GM12878 (cell line): ENCODE measurements around the gene IFIT5. TPM values are rescaled to one million over a fixed set of nuclear protein-coding genes. Genes with fewer than 3 reads are reported as not detected.

ENCODE experiments used
- ASH2L ChIP-seq: fragments of 300-600, 200-600 bp; sonication (generic); IDR thresholded peaks from 2 replicates; pipeline ENCODE4 v1.6.1; 2017; ENCODE audit warnings: low read depth, mild to moderate bottlenecking, borderline replicate concordance
- BHLHE40 ChIP-seq, 2 experiments: fragments of 450-650 bp in 1 of 2; IDR thresholded peaks; 2 replicates each; pipeline ENCODE4 v1.6.1; 2011 to 2017; ENCODE audit warnings: low read depth in 2 of 2, borderline replicate concordance in 1 of 2, improper control_type of control experiment in 1 of 2, low read length in 1 of 2, mild to moderate bottlenecking in 1 of 2
- CBX3 ChIP-seq: fragments of 200-600 bp; sonication (generic); IDR thresholded peaks from 2 replicates; pipeline ENCODE4 v1.6.1; 2016; ENCODE audit warnings: low read depth, borderline replicate concordance
- CREM ChIP-seq: IDR thresholded peaks from 2 replicates; pipeline ENCODE4 v1.6.1; 2014; ENCODE audit warnings: antibody characterized with exemption, low read depth
- DPF2 ChIP-seq: fragments of 450-650 bp; IDR thresholded peaks from 2 replicates; pipeline ENCODE4 v1.6.1; 2017; ENCODE audit warnings: mild to moderate bottlenecking
- ELK1 ChIP-seq: IDR thresholded peaks from 2 replicates; pipeline ENCODE4 v1.6.1; 2012; ENCODE audit warnings: low read depth, low read length, improper control_type of control experiment
- ETV6 ChIP-seq, 2 experiments: fragments of 450-650 bp in 1 of 2; IDR thresholded peaks in 1 of 2; conservative IDR thresholded peaks in 1 of 2; 2 replicates each; pipeline ENCODE4 v1.6.1; 2014; ENCODE audit warnings: antibody characterized with exemption in 1 of 2, borderline replicate concordance in 1 of 2, low read depth in 1 of 2, mild to moderate bottlenecking in 1 of 2, moderate library complexity in 1 of 2
- FOXK2 ChIP-seq: fragments of 450-650 bp; IDR thresholded peaks from 2 replicates; pipeline ENCODE4 v1.6.1; 2017; ENCODE audit warnings: mild to moderate bottlenecking, moderate library complexity
- GATAD2B ChIP-seq: fragments of 450-650 bp; conservative IDR thresholded peaks from 2 replicates; pipeline ENCODE4 v1.6.1; 2017; ENCODE audit warnings: low read depth, mild to moderate bottlenecking, moderate library complexity
- IRF5 ChIP-seq: fragments of 450-650 bp; IDR thresholded peaks from 2 replicates; pipeline ENCODE4 v1.6.1; 2017; ENCODE audit warnings: borderline replicate concordance
- NFIC ChIP-seq: IDR thresholded peaks from 2 replicates; pipeline ENCODE4 v1.6.1; 2012; ENCODE audit warnings: low read depth, mild to moderate bottlenecking, inconsistent platforms, low read length, moderate library complexity
- NR2F1 ChIP-seq: fragments of 450-650 bp; conservative IDR thresholded peaks from 2 replicates; pipeline ENCODE4 v1.6.1; 2017; ENCODE audit warnings: mild to moderate bottlenecking
- POU2F2 ChIP-seq: IDR thresholded peaks from 3 replicates; pipeline ENCODE4 v1.6.1; 2011; ENCODE audit warnings: low read depth, mild to moderate bottlenecking, low read length, borderline replicate concordance
- PRDM15 ChIP-seq: fragments of 450-650 bp; formaldehyde crosslinking; IDR thresholded peaks from 2 replicates; pipeline ENCODE4 v1.4.0; 2020; ENCODE audit warnings: mild to moderate bottlenecking, moderate library complexity
- RAD51 ChIP-seq: fragments of 450-650 bp; IDR thresholded peaks from 2 replicates; pipeline ENCODE4 v1.6.1; 2016; ENCODE audit warnings: moderate library complexity, mild to moderate bottlenecking, inconsistent platforms
- RBBP5 ChIP-seq: fragments of 200-600 bp; sonication (generic); conservative IDR thresholded peaks from 2 replicates; pipeline ENCODE4 v1.6.1; 2016
- SIN3A ChIP-seq: IDR thresholded peaks from 2 replicates; pipeline ENCODE4 v1.6.1; 2012; ENCODE audit warnings: low read depth, low read length, improper control_type of control experiment
- SRF ChIP-seq, 2 experiments: IDR thresholded peaks; 2 replicates each; pipeline ENCODE4 v1.6.1; 2011; ENCODE audit warnings: low read depth in 2 of 2, low read length in 2 of 2, mild to moderate bottlenecking in 1 of 2, moderate library complexity in 1 of 2
- TAF1 ChIP-seq: IDR thresholded peaks from 2 replicates; pipeline ENCODE4 v1.6.1; 2011; ENCODE audit warnings: mild to moderate bottlenecking, low read depth, low read length, borderline replicate concordance
- TCF3 ChIP-seq: IDR thresholded peaks from 2 replicates; pipeline ENCODE4 v1.6.1; 2012; ENCODE audit warnings: low read depth, mild to moderate bottlenecking, low read length, borderline replicate concordance; ENCODE audit not compliant: insufficient read depth
- YBX1 ChIP-seq: fragments of 450-650 bp; IDR thresholded peaks from 2 replicates; pipeline ENCODE4 v1.6.1; 2016; ENCODE audit warnings: antibody characterized with exemption
- ZNF217 ChIP-seq: fragments of 450-650 bp; IDR thresholded peaks from 2 replicates; pipeline ENCODE4 v1.6.1; 2017; ENCODE audit warnings: antibody characterized with exemption, mild to moderate bottlenecking
- polyA plus RNA-seq, 11 experiments: library from polyadenylated mRNA; depleted of rRNA in 4 of 11; unstranded in 6 of 11; stranded (reverse) in 5 of 11; fragments of >200 nt; fragmentation: Nextera tagmentation in 4 of 11; fragmentation: Illumina TruSeq in 1 of 11; extraction: Ambion mirVana in 4 of 11; extraction: Trizol in 1 of 11; gene quantifications; 1 replicate in 1 of 11; 2 replicates in 10 of 11; pipeline versions ENCODE4 v1.2.1 to v1.2.3, GENCODE V29; 2011 to 2016; ENCODE audit warnings: inconsistent platforms in 2 of 11, missing spikeins in 2 of 11, low read depth in 1 of 11
- total RNA-seq, 4 experiments: library from RNA; depleted of rRNA in 3 of 4; stranded (reverse); fragments of >200 nt in 3 of 4; fragmentation: Illumina TruSeq in 1 of 4; extraction: Trizol in 1 of 4; gene quantifications; 2 replicates each; pipeline versions ENCODE4 v1.2.1 to v1.2.3, GENCODE V29; 2013 to 2021

Gene IFIT5
- total and polyA plus RNA-seq, 10 of the 15 experiments (the other 5 are each of a cell fraction or from before 2014, with no cell fraction given) = 5.9 to 17.0 (median 10.4) TPM

GRCh38 chr10:89414146-89414878 lies at the start of gene IFIT5 (continued):
- no peak for TF ChIP-seq CBX3
- no peak for TF ChIP-seq TCF3
- TF ChIP-seq SRF (IDR thresholded peaks at IDR 0.05; ENCODE audit: low read depth in 2 of 2, low read length in 2 of 2) = no peak
- no peak for TF ChIP-seq YBX1
- TF ChIP-seq NR2F1 = no peak
- TF ChIP-seq BHLHE40 (IDR thresholded peaks at IDR 0.05; ENCODE audit: borderline replicate concordance in 1 of 2, low read depth in 2 of 2, low read length in 1 of 2) = peak in 1 of 2 experiments; percentile 36; a peak in 1 of 4 replicates
- TF ChIP-seq ETV6 (conservative IDR thresholded peaks at IDR 0.05 in 1 of 2, IDR thresholded peaks at IDR 0.05 in 1 of 2; ENCODE audit: borderline replicate concordance in 1 of 2, low read depth in 1 of 2) = no peak
- TF ChIP-seq NFIC = no peak
- no peak for TF ChIP-seq IRF5
- peak; percentile 91 for TF ChIP-seq RBBP5
- TF ChIP-seq ASH2L = peak; percentile 95; the same call in 1 of the 2 replicates
- TF ChIP-seq PRDM15 (CRISPR knock-in tag) = no peak
- TF ChIP-seq GATAD2B = peak; percentile 49
- TF ChIP-seq CREM = no peak
- no peak for TF ChIP-seq RAD51
- peak; percentile 62; the same call in 1 of the 2 replicates for TF ChIP-seq TAF1
- peak; percentile 0; the same call in 1 of the 2 replicates for TF ChIP-seq SIN3A
- TF ChIP-seq POU2F2 = 0 out of 3 replicates have a peak, but pooled peaks have one; percentile 53
- TF ChIP-seq FOXK2 = no peak
- TF ChIP-seq ZNF217 = 0 out of 2 replicates have a peak, but pooled peaks have one; percentile 17
- 0 out of 2 replicates have a peak, but pooled peaks have one; percentile 51 for TF ChIP-seq DPF2
- no peak for TF ChIP-seq ELK1
- TF ChIP-seq, all 136 proteins: peak for 25
